WTC11 (cell line): ENCODE results near the gene PTPRB. TPM values are rescaled to one million over a fixed set of nuclear protein-coding genes. Genes with fewer than 3 reads are reported as not detected.

Source experiments
- ATAC-seq: fragments of 200-7000 bp; cut with Tn5 transposase; 2 replicates; pipeline ENCODE4 v1.10.0; 2021; ENCODE audit warnings: mild to moderate bottlenecking, moderate library complexity
- CTCF ChIA-PET: fragments of 300-600 bp; sonication (Branson Sonifier 250); formaldehyde crosslinking; loops from one replicate; lab custom pipeline; 2021; ENCODE audit warnings: antibody characterized with exemption; lab: Charles Lee
- POLR2A ChIA-PET: fragments of 350-600 bp; sonication (Branson Sonifier 250); formaldehyde crosslinking; loops from one replicate; lab custom pipeline; 2021; ENCODE audit warnings: antibody characterized with exemption; lab: Charles Lee
- DNase-seq: peaks from one replicate; pipeline ENCODE4 v3.0.0; 2021; ENCODE audit warnings: low spot score
- H3K27ac Mint-ChIP-seq: 2 replicates; pipeline ENCODE4 v1.8.0; 2021; ENCODE audit warnings: mixed read lengths
- H3K27me3 Mint-ChIP-seq: 2 replicates; pipeline ENCODE4 v1.8.0; 2021; ENCODE audit warnings: low read depth, mild to moderate bottlenecking, moderate library complexity, mixed read lengths
- H3K36me3 Mint-ChIP-seq: 2 replicates; pipeline ENCODE4 v1.8.0; 2021; ENCODE audit warnings: mixed read lengths
- H3K4me1 Mint-ChIP-seq: 2 replicates; pipeline ENCODE4 v1.8.0; 2022; ENCODE audit warnings: mixed read lengths
- H3K4me3 Mint-ChIP-seq: 2 replicates; pipeline ENCODE4 v1.8.0; 2021; ENCODE audit warnings: mild to moderate bottlenecking, moderate library complexity, mixed read lengths
- H3K9me3 Mint-ChIP-seq: 2 replicates; pipeline ENCODE4 v1.8.0; 2021; ENCODE audit warnings: mixed read lengths
- ATF6 ChIP-seq: sonication (generic); formaldehyde crosslinking; IDR thresholded peaks from 2 replicates; pipeline ENCODE4 v1.8.1; 2023; ENCODE audit warnings: mild to moderate bottlenecking, missing genetic modification reagents
- E2F4 ChIP-seq: sonication (generic); formaldehyde crosslinking; IDR thresholded peaks from 2 replicates; pipeline ENCODE4 v1.8.1; 2022; ENCODE audit warnings: low read depth, mild to moderate bottlenecking, moderate library complexity, missing genetic modification reagents, borderline replicate concordance
- ESRRA ChIP-seq: sonication (generic); formaldehyde crosslinking; IDR thresholded peaks from 2 replicates; pipeline ENCODE4 v1.8.1; 2022; ENCODE audit warnings: mild to moderate bottlenecking, missing genetic modification reagents, borderline replicate concordance
- FOXK1 ChIP-seq: sonication (generic); formaldehyde crosslinking; IDR thresholded peaks from 2 replicates; pipeline ENCODE4 v1.8.0; 2022; ENCODE audit warnings: mild to moderate bottlenecking, moderate library complexity, missing genetic modification reagents
- FOXP4 ChIP-seq: sonication (generic); formaldehyde crosslinking; IDR thresholded peaks from 2 replicates; pipeline ENCODE4 v1.8.0; 2022; ENCODE audit warnings: mild to moderate bottlenecking, missing genetic modification reagents
- HMGXB4 ChIP-seq: sonication (generic); formaldehyde crosslinking; IDR thresholded peaks from 2 replicates; pipeline ENCODE4 v1.8.1; 2023; ENCODE audit warnings: mild to moderate bottlenecking, moderate library complexity, missing genetic modification reagents
- NFATC4 ChIP-seq: fragments of 250-450 bp; sonication (Bioruptor Pico); IDR thresholded peaks from 2 replicates; pipeline ENCODE4 v1.9.0; 2021; ENCODE audit warnings: mild to moderate bottlenecking
- NR3C1 ChIP-seq: sonication (generic); formaldehyde crosslinking; conservative IDR thresholded peaks from 2 replicates; pipeline ENCODE4 v1.8.1; 2023; ENCODE audit warnings: low read depth, mild to moderate bottlenecking, missing genetic modification reagents
- ZNF263 ChIP-seq: sonication (generic); formaldehyde crosslinking; IDR thresholded peaks from 2 replicates; pipeline ENCODE4 v1.8.1; 2022; ENCODE audit warnings: low read depth, mild to moderate bottlenecking, moderate library complexity, missing genetic modification reagents
- ZNF396 ChIP-seq: fragments of 250-450 bp; sonication (Bioruptor Pico); IDR thresholded peaks from 2 replicates; pipeline ENCODE4 v1.8.0; 2021; ENCODE audit warnings: mild to moderate bottlenecking, moderate library complexity, borderline replicate concordance
- total RNA-seq: library from RNA; stranded (reverse); gene quantifications from 3 replicates; pipeline ENCODE4 v1.2.3, GENCODE V29; 2021

Gene PTPRB
- total RNA-seq, 1 experiment from 2014 or later, result 3.3 TPM

GRCh38 chr12:70467476-70467875 lies 169.8 kb downstream of the PTPRB start:
- no peak for ATAC-seq

GRCh38 chr12:70466753-70467152 lies 170.5 kb downstream of the PTPRB start:
- Mint-ChIP-seq H3K4me3 (no peak overlapping the region), H3K27me3 (peaks cover 6% of the 10 kb centered on the region), H3K27ac (no peak overlapping the region), H3K9me3 (peaks cover 61% of the 10 kb centered on the region), H3K36me3 (peaks cover 35% of the 10 kb centered on the region), H3K4me1 (0 out of 2 replicates have a peak, but pooled peaks cover 3% of the 10 kb centered on the region)
- ATAC-seq (no peak), DNase-seq (no peak)
- ChIA-PET POLR2A (no interaction called here), CTCF (no interaction called here)
- no peak for TF ChIP-seq ATF6 (CRISPR knock-in tag)
- TF ChIP-seq NFATC4 (CRISPR knock-in tag), result no peak
- no peak for TF ChIP-seq FOXP4 (CRISPR knock-in tag)
- no peak for TF ChIP-seq ESRRA (CRISPR knock-in tag)
- no peak for TF ChIP-seq NR3C1 (CRISPR knock-in tag)

More at GRCh38 chr12:70467476-70467875, 169.8 kb downstream of the PTPRB start:
- Mint-ChIP-seq H3K27ac (no peak overlapping the region), H3K4me3 (no peak overlapping the region), H3K4me1 (0 out of 2 replicates have a peak, but pooled peaks cover 3% of the 10 kb centered on the region), H3K9me3 (peaks cover 56% of the 10 kb centered on the region)
- CTCF ChIA-PET, result no interaction called here
- POLR2A ChIA-PET, result no interaction called here
- no peak for TF ChIP-seq FOXK1 (CRISPR knock-in tag)
- no peak for TF ChIP-seq ZNF396
- TF ChIP-seq HMGXB4 (CRISPR knock-in tag), result no peak
- TF ChIP-seq ZNF263 (CRISPR knock-in tag), result no peak
- TF ChIP-seq E2F4, result no peak
- TF ChIP-seq, all 79 proteins: peak for 0
- no peak for DNase-seq
- peaks cover 6% of the 10 kb centered on the region for H3K27me3 Mint-ChIP-seq
- H3K36me3 Mint-ChIP-seq, result peaks cover 35% of the 10 kb centered on the region
